ENCODE data around the gene OCEL1.

The OCEL1 gene

GRCh38 chr19:17242431-17243208 lies 16.6 kb downstream of the OCEL1 start (continued):
- TF ChIP-seq ZNF645 (tag by site-specific recombination; IDR thresholded peaks at IDR 0.05) (no peak), ZNF585B (tag by site-specific recombination; IDR thresholded peaks at IDR 0.05) (no peak), ZNF677 (tag by site-specific recombination; IDR thresholded peaks at IDR 0.05) (no peak), KLF10 (tag by site-specific recombination; IDR thresholded peaks at IDR 0.05) (no peak), ZNF366 (tag by site-specific recombination; conservative IDR thresholded peaks at IDR 0.05) (no peak), ZNF302 (tag by site-specific recombination; IDR thresholded peaks at IDR 0.05; ENCODE audit: low read depth) (no peak), ZNF16 (tag by site-specific recombination; IDR thresholded peaks at IDR 0.05; ENCODE audit: low read depth) (peak; percentile 99), IKZF3 (tag by site-specific recombination; IDR thresholded peaks at IDR 0.05) (no peak; the same call in 1 of the 2 replicates), CTCF (tag by site-specific recombination; IDR thresholded peaks at IDR 0.05) (no peak), ZNF280D (tag by site-specific recombination; IDR thresholded peaks at IDR 0.05) (no peak), PBX3 (CRISPR knock-in tag; IDR thresholded peaks at IDR 0.05) (no peak), ZNF837 (tag by site-specific recombination; IDR thresholded peaks at IDR 0.05) (no peak)
- TF ChIP-seq, protein P1, sequence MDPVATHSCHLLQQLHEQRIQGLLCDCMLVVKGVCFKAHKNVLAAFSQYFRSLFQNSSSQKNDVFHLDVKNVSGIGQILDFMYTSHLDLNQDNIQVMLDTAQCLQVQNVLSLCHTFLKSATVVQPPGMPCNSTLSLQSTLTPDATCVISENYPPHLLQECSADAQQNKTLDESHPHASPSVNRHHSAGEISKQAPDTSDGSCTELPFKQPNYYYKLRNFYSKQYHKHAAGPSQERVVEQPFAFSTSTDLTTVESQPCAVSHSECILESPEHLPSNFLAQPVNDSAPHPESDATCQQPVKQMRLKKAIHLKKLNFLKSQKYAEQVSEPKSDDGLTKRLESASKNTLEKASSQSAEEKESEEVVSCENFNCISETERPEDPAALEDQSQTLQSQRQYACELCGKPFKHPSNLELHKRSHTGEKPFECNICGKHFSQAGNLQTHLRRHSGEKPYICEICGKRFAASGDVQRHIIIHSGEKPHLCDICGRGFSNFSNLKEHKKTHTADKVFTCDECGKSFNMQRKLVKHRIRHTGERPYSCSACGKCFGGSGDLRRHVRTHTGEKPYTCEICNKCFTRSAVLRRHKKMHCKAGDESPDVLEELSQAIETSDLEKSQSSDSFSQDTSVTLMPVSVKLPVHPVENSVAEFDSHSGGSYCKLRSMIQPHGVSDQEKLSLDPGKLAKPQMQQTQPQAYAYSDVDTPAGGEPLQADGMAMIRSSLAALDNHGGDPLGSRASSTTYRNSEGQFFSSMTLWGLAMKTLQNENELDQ (tag by site-specific recombination; IDR thresholded peaks at IDR 0.05; ENCODE audit: low read depth) = no peak
- TF ChIP-seq, protein P2, sequence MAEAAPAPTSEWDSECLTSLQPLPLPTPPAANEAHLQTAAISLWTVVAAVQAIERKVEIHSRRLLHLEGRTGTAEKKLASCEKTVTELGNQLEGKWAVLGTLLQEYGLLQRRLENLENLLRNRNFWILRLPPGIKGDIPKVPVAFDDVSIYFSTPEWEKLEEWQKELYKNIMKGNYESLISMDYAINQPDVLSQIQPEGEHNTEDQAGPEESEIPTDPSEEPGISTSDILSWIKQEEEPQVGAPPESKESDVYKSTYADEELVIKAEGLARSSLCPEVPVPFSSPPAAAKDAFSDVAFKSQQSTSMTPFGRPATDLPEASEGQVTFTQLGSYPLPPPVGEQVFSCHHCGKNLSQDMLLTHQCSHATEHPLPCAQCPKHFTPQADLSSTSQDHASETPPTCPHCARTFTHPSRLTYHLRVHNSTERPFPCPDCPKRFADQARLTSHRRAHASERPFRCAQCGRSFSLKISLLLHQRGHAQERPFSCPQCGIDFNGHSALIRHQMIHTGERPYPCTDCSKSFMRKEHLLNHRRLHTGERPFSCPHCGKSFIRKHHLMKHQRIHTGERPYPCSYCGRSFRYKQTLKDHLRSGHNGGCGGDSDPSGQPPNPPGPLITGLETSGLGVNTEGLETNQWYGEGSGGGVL (tag by site-specific recombination; IDR thresholded peaks at IDR 0.05) = no peak

Measured in HEK293 (cell line).